Measurements from ENCODE around the gene GADL1.

- TF ChIP-seq CTCF (IDR thresholded peaks at IDR 0.05): no peak
- no peak for TF ChIP-seq POLR2A (IDR thresholded peaks at IDR 0.05)
Measured at GRCh38 chr3:30845606-30846005, 48.9 kb downstream of the GADL1 start.
